Fibroblast of villous mesenchyme (primary cell): ENCODE measurements around the gene AKAP11. TPM values are rescaled to one million over a fixed set of nuclear protein-coding genes. Genes with fewer than 3 reads are reported as not detected.

Experiments
- DNase-seq: peaks from one replicate; pipeline ENCODE4 v3.0.0-alpha.2; 2010; ENCODE audit warnings: low read depth
- H3K4me3 ChIP-seq: 2 replicates; pipeline ENCODE4 v1.5.1; 2011; ENCODE audit warnings: low read depth, mild to moderate bottlenecking, low read length
- CTCF ChIP-seq: IDR thresholded peaks from 2 replicates; pipeline ENCODE4 v1.5.1; 2012; ENCODE audit warnings: low read depth, mild to moderate bottlenecking, low read length; ENCODE audit not compliant: insufficient read depth
- total RNA-seq: library from RNA; depleted of rRNA; stranded (reverse); fragments of >200 nt; gene quantifications from 2 replicates; pipeline ENCODE4 v1.2.3, GENCODE V29; 2012

The AKAP11 gene
- total RNA-seq, 1 donor = 32.0 TPM

DNA sequence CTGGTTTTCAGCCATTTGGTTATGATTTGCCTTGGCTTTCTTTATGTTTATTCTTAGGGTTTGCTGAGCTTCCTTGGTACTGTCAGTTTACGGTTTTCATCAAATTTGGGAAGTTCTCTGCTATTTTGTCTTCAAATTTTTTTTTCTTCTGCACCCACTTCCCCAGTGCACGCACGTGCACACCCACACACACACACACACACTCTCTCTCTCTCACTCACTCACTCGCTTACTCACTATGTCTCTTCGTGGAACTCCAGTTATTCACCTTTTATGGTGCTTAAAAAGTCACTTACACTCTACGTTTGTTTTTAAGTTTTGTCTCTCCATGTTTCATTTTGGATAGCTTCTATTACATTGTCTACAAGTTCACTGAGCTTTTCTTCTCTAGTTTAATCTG, 7.1 kb downstream of the AKAP11 start:
- TF ChIP-seq CTCF = no peak
- no peak overlapping the region for H3K4me3 ChIP-seq
- no peak for DNase-seq

- no peak for DNase-seq
- no peak for TF ChIP-seq CTCF
- no peak overlapping the region for H3K4me3 ChIP-seq
These were observed 8.0 kb downstream of the AKAP11 start for GRCh38 chr13:42279986-42280385.

DNA sequence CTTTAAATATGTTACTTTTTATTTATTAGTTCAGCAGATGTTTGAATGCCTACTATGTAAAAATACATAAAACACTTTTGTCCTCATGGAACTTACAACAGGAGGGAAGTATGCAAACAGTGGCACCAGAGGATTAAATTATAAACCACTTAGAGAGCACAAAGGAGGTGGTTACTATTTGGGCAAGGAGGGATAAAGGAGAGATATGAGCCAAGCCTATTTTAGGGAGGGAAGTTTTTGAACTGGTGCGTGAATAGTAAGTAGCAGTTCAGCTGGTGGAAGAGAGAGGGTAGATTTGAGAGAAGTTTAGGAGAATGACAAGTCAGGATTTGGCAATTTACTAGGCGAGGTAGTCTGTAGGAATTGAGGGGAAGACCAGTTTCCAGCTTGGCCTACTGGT, 8.6 kb downstream of the AKAP11 start:
- no peak for TF ChIP-seq CTCF
- DNase-seq = no peak
- no peak overlapping the region for H3K4me3 ChIP-seq

DNA sequence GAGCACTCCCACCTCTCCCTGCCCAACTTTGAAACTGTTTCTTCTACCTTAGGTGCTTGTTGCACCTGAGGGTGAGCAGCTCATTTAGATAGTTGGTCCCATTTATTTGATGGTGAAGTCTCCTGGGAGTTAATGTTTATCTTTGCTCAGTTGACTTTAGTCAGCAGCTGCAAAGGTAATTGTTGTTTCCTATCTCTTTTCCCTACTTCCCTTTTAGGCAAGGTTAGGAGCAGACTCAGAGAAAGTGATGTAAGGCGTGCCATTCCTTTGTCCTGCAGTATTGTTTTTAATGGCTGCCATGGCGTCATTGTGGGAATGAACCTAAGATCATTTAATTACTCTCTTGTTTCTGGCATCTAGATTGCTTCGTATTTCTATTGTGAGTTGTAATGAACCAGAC, 11.6 kb downstream of the AKAP11 start:
- no peak for DNase-seq
- TF ChIP-seq CTCF = no peak
- H3K4me3 ChIP-seq = no peak overlapping the region

DNA sequence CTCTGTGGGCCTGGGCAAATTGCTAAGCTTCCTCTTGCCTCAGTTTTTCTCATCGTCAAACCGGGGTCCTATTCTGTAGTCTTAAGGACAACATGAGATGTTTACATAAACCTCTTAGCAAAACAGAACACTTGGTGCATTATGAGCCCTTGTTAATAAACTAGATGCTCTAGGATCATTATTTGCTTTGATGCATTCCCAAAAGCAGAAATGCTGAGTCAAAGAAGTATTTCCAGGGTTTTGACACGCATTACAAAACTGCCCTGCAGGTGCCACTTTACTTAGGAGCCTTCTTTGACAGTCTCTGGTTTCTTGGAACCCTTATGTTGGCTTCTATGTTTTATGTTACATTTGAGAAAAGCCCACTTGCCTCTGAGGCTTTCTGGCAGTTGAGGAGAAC, 12.1 kb downstream of the AKAP11 start:
- no peak overlapping the region for H3K4me3 ChIP-seq
- TF ChIP-seq CTCF = no peak
- DNase-seq = no peak

GRCh38 chr13:42298392-42298791, 26.4 kb downstream of the AKAP11 start:
- TF ChIP-seq CTCF = no peak
- no peak overlapping the region for H3K4me3 ChIP-seq
- peak; percentile 13 for DNase-seq

DNA sequence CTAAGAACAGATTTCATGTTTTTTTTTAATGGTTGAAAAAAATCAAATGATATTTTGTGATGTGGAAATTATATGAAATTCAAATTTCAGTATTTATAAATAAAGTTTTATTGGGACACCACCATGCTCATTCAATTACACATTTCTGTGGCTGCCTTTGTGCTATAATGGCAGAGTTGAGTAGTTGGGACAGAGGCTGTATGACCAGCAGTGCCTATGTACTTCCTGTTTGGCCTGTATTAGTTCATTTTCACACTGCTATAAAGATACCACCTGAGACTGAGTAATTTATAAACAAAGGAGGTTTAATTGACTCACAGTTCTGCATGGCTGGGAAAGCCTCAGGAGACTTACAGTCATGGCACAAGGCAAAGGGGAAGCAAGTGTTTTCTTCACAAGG, 33.6 kb downstream of the AKAP11 start:
- TF ChIP-seq CTCF = no peak
- DNase-seq = no peak

More for the DNA sequence above, 33.6 kb downstream of the AKAP11 start:
- no peak overlapping the region for H3K4me3 ChIP-seq
